ENCODE data around the gene RIMS1. TPM values are rescaled to one million over a fixed set of nuclear protein-coding genes. Genes with fewer than 3 reads are reported as not detected.

Gene RIMS1
- total and polyA plus RNA-seq, 2 donors, result 0.09 to 0.14 TPM

- H3K27me3 ChIP-seq (ENCODE audit: control insufficient read depth in 2 of 2, insufficient read depth in 1 of 2, low read length in 1 of 2), result no peaks in the 10 kb centered on the region
- no peak overlapping the region for H3K27ac ChIP-seq (ENCODE audit: low read depth in 1 of 2, low read length in 1 of 2)
- 92% methylated on average over 6 of the region's 6 CpGs for WGBS
- DNase-seq (ENCODE audit: low read depth in 6 of 9, low spot score in 9 of 9), result no peak
- H3K9me3 ChIP-seq (ENCODE audit: control insufficient read depth in 2 of 2, insufficient read depth in 1 of 2, low read length in 1 of 2), result no peaks in the 10 kb centered on the region
- H3K4me1 ChIP-seq (ENCODE audit: control insufficient read depth in 2 of 2, insufficient read depth in 2 of 2, low read length in 2 of 2), result no peaks in the 10 kb centered on the region
- no peak overlapping the region for H3K4me3 ChIP-seq (ENCODE audit: low read length in 2 of 2)
- H3K36me3 ChIP-seq (ENCODE audit: control insufficient read depth in 2 of 2, insufficient read depth in 2 of 2, low read length in 1 of 2), result no peaks in the 10 kb centered on the region
These were observed 174.9 kb downstream of the RIMS1 start for GRCh38 chr6:72061286-72061685.

- Histone ChIP-seq H3K36me3 (ENCODE audit: control insufficient read depth in 2 of 2, insufficient read depth in 2 of 2, low read length in 1 of 2) (no peaks in the 10 kb centered on the region), H3K27me3 (ENCODE audit: control insufficient read depth in 2 of 2, insufficient read depth in 1 of 2, low read length in 1 of 2) (no peaks in the 10 kb centered on the region), H3K4me1 (ENCODE audit: control insufficient read depth in 2 of 2, insufficient read depth in 2 of 2, low read length in 2 of 2) (no peaks in the 10 kb centered on the region), H3K4me3 (ENCODE audit: low read length in 2 of 2) (no peak overlapping the region), H3K9me3 (ENCODE audit: control insufficient read depth in 2 of 2, insufficient read depth in 1 of 2, low read length in 1 of 2) (no peaks in the 10 kb centered on the region), H3K27ac (ENCODE audit: low read depth in 1 of 2, low read length in 1 of 2) (no peak overlapping the region)
- 90% methylated on average over 7 of the region's 7 CpGs for WGBS
- no peak for DNase-seq (ENCODE audit: low read depth in 6 of 9, low spot score in 9 of 9)
These were observed 178.1 kb downstream of the RIMS1 start for GRCh38 chr6:72064399-72064975.

GRCh38 chr6:72078096-72078495 is 191.7 kb downstream of the RIMS1 start:
- Histone ChIP-seq H3K4me3 (ENCODE audit: low read length in 2 of 2) (no peak overlapping the region), H3K27ac (ENCODE audit: low read depth in 1 of 2, low read length in 1 of 2) (no peak overlapping the region), H3K9me3 (ENCODE audit: control insufficient read depth in 2 of 2, insufficient read depth in 1 of 2, low read length in 1 of 2) (no peaks in the 10 kb centered on the region), H3K36me3 (ENCODE audit: control insufficient read depth in 2 of 2, insufficient read depth in 2 of 2, low read length in 1 of 2) (no peaks in the 10 kb centered on the region), H3K4me1 (ENCODE audit: control insufficient read depth in 2 of 2, insufficient read depth in 2 of 2, low read length in 2 of 2) (no peaks in the 10 kb centered on the region), H3K27me3 (ENCODE audit: control insufficient read depth in 2 of 2, insufficient read depth in 1 of 2, low read length in 1 of 2) (no peaks in the 10 kb centered on the region)
- DNase-seq (ENCODE audit: low read depth in 6 of 9, low spot score in 9 of 9), result no peak
- WGBS, result 93% methylated on average over 1 of the region's 1 CpG

GRCh38 chr6:72080260-72080941 is 194.1 kb downstream of the RIMS1 start:
- H3K36me3 ChIP-seq (ENCODE audit: control insufficient read depth in 2 of 2, insufficient read depth in 2 of 2, low read length in 1 of 2), result no peaks in the 10 kb centered on the region
- WGBS, result 90% methylated on average over 2 of the region's 2 CpGs
- H3K27ac ChIP-seq (ENCODE audit: low read depth in 1 of 2, low read length in 1 of 2), result no peak overlapping the region
- no peaks in the 10 kb centered on the region for H3K27me3 ChIP-seq (ENCODE audit: control insufficient read depth in 2 of 2, insufficient read depth in 1 of 2, low read length in 1 of 2)
- no peaks in the 10 kb centered on the region for H3K4me1 ChIP-seq (ENCODE audit: control insufficient read depth in 2 of 2, insufficient read depth in 2 of 2, low read length in 2 of 2)
- H3K9me3 ChIP-seq (ENCODE audit: control insufficient read depth in 2 of 2, insufficient read depth in 1 of 2, low read length in 1 of 2), result no peaks in the 10 kb centered on the region
- peak in 1 of 9 donors; percentile 1 for DNase-seq (ENCODE audit: low read depth in 6 of 9, low spot score in 9 of 9)
- H3K4me3 ChIP-seq (ENCODE audit: low read length in 2 of 2), result no peak overlapping the region

- DNase-seq (ENCODE audit: low read depth in 6 of 9, low spot score in 9 of 9), result no peak
- H3K4me1 ChIP-seq (ENCODE audit: control insufficient read depth in 2 of 2, insufficient read depth in 2 of 2, low read length in 2 of 2), result no peaks in the 10 kb centered on the region
- no peak overlapping the region for H3K27ac ChIP-seq (ENCODE audit: low read depth in 1 of 2, low read length in 1 of 2)
- H3K4me3 ChIP-seq (ENCODE audit: low read length in 2 of 2), result no peak overlapping the region
- no peaks in the 10 kb centered on the region for H3K9me3 ChIP-seq (ENCODE audit: control insufficient read depth in 2 of 2, insufficient read depth in 1 of 2, low read length in 1 of 2)
- H3K27me3 ChIP-seq (ENCODE audit: control insufficient read depth in 2 of 2, insufficient read depth in 1 of 2, low read length in 1 of 2), result no peaks in the 10 kb centered on the region
- no peaks in the 10 kb centered on the region for H3K36me3 ChIP-seq (ENCODE audit: control insufficient read depth in 2 of 2, insufficient read depth in 2 of 2, low read length in 1 of 2)
These were observed 195.5 kb downstream of the RIMS1 start for GRCh38 chr6:72081871-72082270.

- H3K27ac ChIP-seq (ENCODE audit: low read depth in 1 of 2, low read length in 1 of 2), result no peak overlapping the region
- 97% methylated on average over 1 of the region's 1 CpG for WGBS
- no peaks in the 10 kb centered on the region for H3K36me3 ChIP-seq (ENCODE audit: control insufficient read depth in 2 of 2, insufficient read depth in 2 of 2, low read length in 1 of 2)
- no peak for DNase-seq (ENCODE audit: low read depth in 6 of 9, low spot score in 9 of 9)
- no peak overlapping the region for H3K4me3 ChIP-seq (ENCODE audit: low read length in 2 of 2)
- H3K27me3 ChIP-seq (ENCODE audit: control insufficient read depth in 2 of 2, insufficient read depth in 1 of 2, low read length in 1 of 2), result no peaks in the 10 kb centered on the region
- no peaks in the 10 kb centered on the region for H3K4me1 ChIP-seq (ENCODE audit: control insufficient read depth in 2 of 2, insufficient read depth in 2 of 2, low read length in 2 of 2)
- no peaks in the 10 kb centered on the region for H3K9me3 ChIP-seq (ENCODE audit: control insufficient read depth in 2 of 2, insufficient read depth in 1 of 2, low read length in 1 of 2)
These were observed 197.6 kb downstream of the RIMS1 start for GRCh38 chr6:72083976-72084375.

GRCh38 chr6:72084992-72085569 is 198.7 kb downstream of the RIMS1 start:
- Histone ChIP-seq H3K4me1 (ENCODE audit: control insufficient read depth in 2 of 2, insufficient read depth in 2 of 2, low read length in 2 of 2) (no peaks in the 10 kb centered on the region), H3K27ac (ENCODE audit: low read depth in 1 of 2, low read length in 1 of 2) (no peak overlapping the region), H3K36me3 (ENCODE audit: control insufficient read depth in 2 of 2, insufficient read depth in 2 of 2, low read length in 1 of 2) (no peaks in the 10 kb centered on the region), H3K9me3 (ENCODE audit: control insufficient read depth in 2 of 2, insufficient read depth in 1 of 2, low read length in 1 of 2) (no peaks in the 10 kb centered on the region), H3K4me3 (ENCODE audit: low read length in 2 of 2) (no peak overlapping the region), H3K27me3 (ENCODE audit: control insufficient read depth in 2 of 2, insufficient read depth in 1 of 2, low read length in 1 of 2) (no peaks in the 10 kb centered on the region)
- WGBS, result 8% methylated on average over 1 of the region's 1 CpG
- peak in 2 of 9 donors; percentile 1 to 7 for DNase-seq (ENCODE audit: low read depth in 6 of 9, low spot score in 9 of 9)

- no peak overlapping the region for H3K27ac ChIP-seq (ENCODE audit: low read depth in 1 of 2, low read length in 1 of 2)
- no peak for DNase-seq (ENCODE audit: low read depth in 6 of 9, low spot score in 9 of 9)
- no peaks in the 10 kb centered on the region for H3K9me3 ChIP-seq (ENCODE audit: control insufficient read depth in 2 of 2, insufficient read depth in 1 of 2, low read length in 1 of 2)
- H3K4me3 ChIP-seq (ENCODE audit: low read length in 2 of 2), result no peak overlapping the region
- no peaks in the 10 kb centered on the region for H3K36me3 ChIP-seq (ENCODE audit: control insufficient read depth in 2 of 2, insufficient read depth in 2 of 2, low read length in 1 of 2)
- H3K27me3 ChIP-seq (ENCODE audit: control insufficient read depth in 2 of 2, insufficient read depth in 1 of 2, low read length in 1 of 2), result no peaks in the 10 kb centered on the region
- WGBS, result 91% methylated on average over 1 of the region's 1 CpG
- H3K4me1 ChIP-seq (ENCODE audit: control insufficient read depth in 2 of 2, insufficient read depth in 2 of 2, low read length in 2 of 2), result no peaks in the 10 kb centered on the region
These were observed 208.2 kb downstream of the RIMS1 start for GRCh38 chr6:72094506-72094905.

- no peak overlapping the region for H3K4me3 ChIP-seq (ENCODE audit: low read length in 2 of 2)
- H3K27ac ChIP-seq (ENCODE audit: low read depth in 1 of 2, low read length in 1 of 2), result no peak overlapping the region
These were observed 216.2 kb downstream of the RIMS1 start for GRCh38 chr6:72102561-72102960.

More at GRCh38 chr6:72102561-72102960, 216.2 kb downstream of the RIMS1 start:
- no peaks in the 10 kb centered on the region for H3K9me3 ChIP-seq (ENCODE audit: control insufficient read depth in 2 of 2, insufficient read depth in 1 of 2, low read length in 1 of 2)
- H3K4me1 ChIP-seq (ENCODE audit: control insufficient read depth in 2 of 2, insufficient read depth in 2 of 2, low read length in 2 of 2), result no peaks in the 10 kb centered on the region
- no peak for DNase-seq (ENCODE audit: low read depth in 6 of 9, low spot score in 9 of 9)
- no peaks in the 10 kb centered on the region for H3K36me3 ChIP-seq (ENCODE audit: control insufficient read depth in 2 of 2, insufficient read depth in 2 of 2, low read length in 1 of 2)
- no peaks in the 10 kb centered on the region for H3K27me3 ChIP-seq (ENCODE audit: control insufficient read depth in 2 of 2, insufficient read depth in 1 of 2, low read length in 1 of 2)

All from thymus (tissue), 11 donors.